MM.1S (cell line): ENCODE results near the gene ACHE.

Source experiments
- DNase-seq: peaks from one replicate; pipeline ENCODE4 v3.0.0-alpha.2; 2015
- H2AFZ ChIP-seq: fragments of 300-600 bp; sonication (generic); 2 replicates; pipeline ENCODE4 v1.6.0; 2016; ENCODE audit warnings: antibody characterized with exemption, low read length
- H3F3A ChIP-seq: fragments of 300-600 bp; sonication (generic); 2 replicates; pipeline ENCODE4 v1.6.1; 2016; ENCODE audit warnings: mild to moderate bottlenecking, antibody characterized with exemption, low read length, moderate library complexity, mixed read lengths; ENCODE audit not compliant: insufficient read depth
- H3K27ac ChIP-seq: fragments of 300-600 bp; sonication (generic); 2 replicates; pipeline ENCODE4 v1.5.1; 2016; ENCODE audit warnings: mild to moderate bottlenecking, low read length
- H3K27me3 ChIP-seq: fragments of 300-600 bp; sonication (generic); replicated peaks from 2 replicates; pipeline ENCODE4 v1.6.0; 2016; ENCODE audit warnings: low read length; ENCODE audit not compliant: insufficient read depth
- H3K36me3 ChIP-seq: fragments of 300-600 bp; sonication (generic); replicated peaks from 2 replicates; pipeline ENCODE4 v1.6.1; 2016; ENCODE audit warnings: mild to moderate bottlenecking, low read length, mixed read lengths; ENCODE audit not compliant: insufficient read depth
- H3K4me1 ChIP-seq: fragments of 300-600 bp; sonication (generic); 2 replicates; pipeline ENCODE4 v1.6.1; 2016; ENCODE audit warnings: low read length, mixed read lengths
- H3K4me2 ChIP-seq: fragments of 300-600 bp; sonication (generic); 2 replicates; pipeline ENCODE4 v1.6.0; 2016; ENCODE audit warnings: low read depth, low read length
- H3K4me3 ChIP-seq: fragments of 300-600 bp; sonication (generic); 2 replicates; pipeline ENCODE4 v1.5.1; 2016; ENCODE audit warnings: low read length, mixed read lengths
- H3K79me2 ChIP-seq: fragments of 300-600 bp; sonication (generic); 2 replicates; pipeline ENCODE4 v1.6.1; 2016; ENCODE audit warnings: mixed run types, low read length, mixed read lengths
- H3K9ac ChIP-seq: fragments of 300-600 bp; sonication (generic); 2 replicates; pipeline ENCODE4 v1.6.1; 2016; ENCODE audit warnings: low read length, mixed read lengths
- H3K9me2 ChIP-seq: fragments of 300-600 bp; sonication (generic); replicated peaks from 2 replicates; pipeline ENCODE4 v1.6.1; 2016; ENCODE audit warnings: mild to moderate bottlenecking, low read length, mixed read lengths; ENCODE audit not compliant: insufficient read depth
- H3K9me3 ChIP-seq: fragments of 300-600 bp; sonication (generic); replicated peaks from 2 replicates; pipeline ENCODE4 v1.6.1; 2016; ENCODE audit warnings: mild to moderate bottlenecking, low read length, mixed read lengths; ENCODE audit not compliant: insufficient read depth
- H4K20me1 ChIP-seq: fragments of 300-600 bp; sonication (generic); 2 replicates; pipeline ENCODE4 v1.6.1; 2016; ENCODE audit warnings: mild to moderate bottlenecking, low read length, moderate library complexity, mixed read lengths; ENCODE audit not compliant: insufficient read depth
- EZH2 ChIP-seq: fragments of 300-600 bp; sonication (generic); optimal IDR thresholded peaks from 2 replicates; pipeline ENCODE3; 2017; ENCODE audit warnings: low read depth, mild to moderate bottlenecking, antibody characterized with exemption, low read length, mixed read lengths
- EZH2phosphoT487 ChIP-seq: fragments of 300-600 bp; sonication (generic); IDR thresholded peaks from 2 replicates; pipeline ENCODE4 v1.6.1; 2018; ENCODE audit warnings: antibody characterized with exemption, low read length
- TF ChIP-seq, protein P1 (sequence below): fragments of 300-600 bp; sonication (generic); IDR thresholded peaks from 2 replicates; pipeline ENCODE4 v1.5.1; 2016; ENCODE audit warnings: antibody characterized with exemption, low read length, mixed read lengths

Gene ACHE

DNA sequence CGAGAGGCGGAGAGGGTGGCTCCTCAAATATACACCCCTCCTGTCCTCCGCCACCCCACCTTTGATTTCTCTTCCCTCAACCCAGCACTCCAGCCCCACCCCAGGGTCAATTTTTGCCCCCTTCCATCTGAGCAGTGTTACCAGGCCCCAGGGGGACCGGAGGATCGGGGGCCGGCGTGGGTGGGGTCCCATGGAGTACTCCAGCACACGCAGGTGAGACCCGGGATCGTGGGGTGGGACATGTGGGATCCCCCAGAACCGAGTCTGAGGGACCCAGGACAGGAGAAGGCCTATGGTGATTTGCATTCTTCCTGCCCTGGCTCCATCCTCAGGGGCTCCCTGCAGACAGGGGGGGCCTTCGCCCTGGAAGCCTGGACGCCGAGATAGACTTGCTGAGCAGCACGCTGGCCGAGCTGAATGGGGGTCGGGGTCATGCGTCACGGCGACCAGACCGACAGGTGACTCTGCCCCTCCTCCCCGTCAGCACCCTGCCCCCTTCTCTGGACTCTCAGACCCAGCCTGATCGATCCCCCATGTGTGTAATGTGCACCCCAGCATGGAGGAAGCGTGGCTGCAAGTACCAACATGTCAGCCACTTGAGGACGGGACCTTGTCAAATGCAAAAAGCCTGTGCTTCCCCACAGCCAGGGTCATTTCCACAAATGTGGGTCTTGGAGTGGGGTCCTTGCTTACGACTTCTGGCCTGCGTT lies 27.8 kb downstream of the ACHE start:
- TF ChIP-seq EZH2phosphoT487 = no peak
- TF ChIP-seq, protein P1, sequence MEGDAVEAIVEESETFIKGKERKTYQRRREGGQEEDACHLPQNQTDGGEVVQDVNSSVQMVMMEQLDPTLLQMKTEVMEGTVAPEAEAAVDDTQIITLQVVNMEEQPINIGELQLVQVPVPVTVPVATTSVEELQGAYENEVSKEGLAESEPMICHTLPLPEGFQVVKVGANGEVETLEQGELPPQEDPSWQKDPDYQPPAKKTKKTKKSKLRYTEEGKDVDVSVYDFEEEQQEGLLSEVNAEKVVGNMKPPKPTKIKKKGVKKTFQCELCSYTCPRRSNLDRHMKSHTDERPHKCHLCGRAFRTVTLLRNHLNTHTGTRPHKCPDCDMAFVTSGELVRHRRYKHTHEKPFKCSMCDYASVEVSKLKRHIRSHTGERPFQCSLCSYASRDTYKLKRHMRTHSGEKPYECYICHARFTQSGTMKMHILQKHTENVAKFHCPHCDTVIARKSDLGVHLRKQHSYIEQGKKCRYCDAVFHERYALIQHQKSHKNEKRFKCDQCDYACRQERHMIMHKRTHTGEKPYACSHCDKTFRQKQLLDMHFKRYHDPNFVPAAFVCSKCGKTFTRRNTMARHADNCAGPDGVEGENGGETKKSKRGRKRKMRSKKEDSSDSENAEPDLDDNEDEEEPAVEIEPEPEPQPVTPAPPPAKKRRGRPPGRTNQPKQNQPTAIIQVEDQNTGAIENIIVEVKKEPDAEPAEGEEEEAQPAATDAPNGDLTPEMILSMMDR = no peak
- no peak for TF ChIP-seq EZH2
- Histone ChIP-seq H2AFZ (no peak overlapping the region), H3K9ac (peak overlapping the region; percentile 44; the same call in 1 of the 2 replicates), H3F3A (no peaks in the 10 kb centered on the region), H3K9me2 (no peaks in the 10 kb centered on the region), H3K27ac (no peak overlapping the region), H3K9me3 (no peaks in the 10 kb centered on the region), H3K27me3 (no peaks in the 10 kb centered on the region), H3K4me2 (no peak overlapping the region), H3K4me1 (no peaks in the 10 kb centered on the region), H3K79me2 (no peaks in the 10 kb centered on the region), H3K36me3 (no peaks in the 10 kb centered on the region), H4K20me1 (no peaks in the 10 kb centered on the region), H3K4me3 (peak overlapping the region; percentile 29; the same call in 1 of the 2 replicates)
- no peak for DNase-seq

GRCh38 chr7:100867040-100867775 lies 28.5 kb downstream of the ACHE start, which contains the start of gene TRIP6:
Gene TRIP6 (plus strand): TSS chr7:100867387. CDS start chr7:100867498, 111 bp downstream.
- Histone ChIP-seq H3K27me3 (no peaks in the 10 kb centered on the region), H3K9me3 (no peaks in the 10 kb centered on the region), H3K79me2 (no peaks in the 10 kb centered on the region), H3K4me1 (no peaks in the 10 kb centered on the region), H3K9ac (peak within 1 kb of the TSS; percentile 44; the same call in 1 of the 2 replicates), H3K27ac (no peak within 1 kb of the TSS), H3K36me3 (no peaks in the 10 kb centered on the region), H3K4me2 (peak within 1 kb of the TSS; percentile 54; the same call in 1 of the 2 replicates), H3K4me3 (peak within 1 kb of the TSS; percentile 29; the same call in 1 of the 2 replicates), H3K9me2 (no peaks in the 10 kb centered on the region), H3F3A (no peaks in the 10 kb centered on the region), H4K20me1 (no peaks in the 10 kb centered on the region), H2AFZ (peak within 1 kb of the TSS; percentile 58; the same call in 1 of the 2 replicates)
- TF ChIP-seq, protein P1 = no peak
- TF ChIP-seq EZH2 = no peak
- no peak for DNase-seq

- Histone ChIP-seq H3K4me3 (peak overlapping the region; percentile 29; the same call in 1 of the 2 replicates), H3K9ac (peak overlapping the region; percentile 44; the same call in 1 of the 2 replicates), H3K79me2 (no peaks in the 10 kb centered on the region), H3K27ac (no peak overlapping the region), H4K20me1 (no peaks in the 10 kb centered on the region), H3K27me3 (no peaks in the 10 kb centered on the region), H3F3A (no peaks in the 10 kb centered on the region), H3K9me2 (no peaks in the 10 kb centered on the region), H3K9me3 (no peaks in the 10 kb centered on the region), H3K4me2 (peak overlapping the region; percentile 54; the same call in 1 of the 2 replicates), H2AFZ (peak overlapping the region; percentile 58; the same call in 1 of the 2 replicates), H3K36me3 (no peaks in the 10 kb centered on the region), H3K4me1 (no peaks in the 10 kb centered on the region)
- TF ChIP-seq EZH2 (no peak), EZH2phosphoT487 (no peak)
- TF ChIP-seq, protein P1 = no peak
- no peak for DNase-seq
These were observed 29.0 kb downstream of the ACHE start for GRCh38 chr7:100866729-100867039.
